ENCODE measurements around the gene MAP1LC3B2. TPM values are rescaled to one million over a fixed set of nuclear protein-coding genes. Genes with fewer than 3 reads are reported as not detected.

The MAP1LC3B2 gene
- polyA plus RNA-seq, 1 experiment = 3.8 TPM

Other genes starting within 250 kb of the MAP1LC3B2 start
- gene SPRING1, start 178.7 kb downstream of the MAP1LC3B2 start, polyA plus RNA-seq (2011; rRNA removed) = 15.5 and 16.4 TPM in 2 replicates
- 2.1 and 2.3 TPM in 2 replicates for gene RNFT2, start 178.9 kb downstream of the MAP1LC3B2 start, polyA plus RNA-seq (2011; rRNA removed)

Measured in AG04450 (cell line).